GM19023 (cell line): ENCODE data around the gene KIF5C.
"Not testable (repeated sequence)": the region's sequence is repeated elsewhere in the genome, so short reads cannot be mapped to it uniquely, and the experiment has no call there.

Source experiments
- ATAC-seq: cut with Tn5 transposase; IDR thresholded peaks from one replicate; pipeline ENCODE4 v1.9.1; 2021; ENCODE audit warnings: mild to moderate bottlenecking, moderate library complexity; ENCODE audit not compliant: unreplicated experiment

The KIF5C gene

DNA sequence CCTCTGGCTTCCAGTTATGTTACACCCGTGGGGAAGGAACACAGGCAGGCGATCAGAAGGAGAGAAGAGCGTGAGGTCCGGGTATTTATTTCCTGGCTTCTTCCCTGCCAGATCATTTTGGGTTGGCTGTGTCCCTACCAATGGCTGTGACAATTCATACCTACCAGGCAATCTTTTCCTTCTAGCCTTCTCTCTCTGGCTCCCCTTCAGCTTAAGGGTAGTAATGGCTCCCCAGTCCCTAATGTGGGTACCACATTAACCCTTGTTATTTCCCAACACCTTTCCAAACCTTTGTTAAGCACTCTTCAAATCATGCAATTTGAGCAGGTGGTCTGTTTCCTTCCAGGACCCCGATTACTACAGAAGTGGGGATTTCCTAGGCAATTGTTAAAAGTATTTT lies 84.7 kb downstream of the KIF5C start:
- ATAC-seq: no peak

DNA sequence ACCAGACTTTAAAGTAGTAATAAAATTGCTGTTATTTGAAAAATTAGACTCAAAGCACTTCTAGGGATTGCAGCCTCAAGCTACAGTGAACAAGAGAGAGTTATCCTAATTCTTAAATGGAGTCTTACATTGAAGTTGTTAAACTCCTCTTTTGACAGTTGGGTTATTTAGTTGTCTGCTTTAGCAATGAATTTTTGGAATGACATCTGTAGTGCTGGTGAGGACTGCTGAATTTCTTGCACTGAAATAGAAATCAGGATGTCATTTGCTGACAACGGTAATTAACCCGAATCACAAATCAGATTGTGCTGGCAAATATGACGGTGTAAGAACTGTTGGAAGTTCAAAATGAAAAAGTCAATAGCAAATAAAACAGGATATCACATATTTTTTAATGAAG lies 85.5 kb downstream of the KIF5C start:
- ATAC-seq: no peak

DNA sequence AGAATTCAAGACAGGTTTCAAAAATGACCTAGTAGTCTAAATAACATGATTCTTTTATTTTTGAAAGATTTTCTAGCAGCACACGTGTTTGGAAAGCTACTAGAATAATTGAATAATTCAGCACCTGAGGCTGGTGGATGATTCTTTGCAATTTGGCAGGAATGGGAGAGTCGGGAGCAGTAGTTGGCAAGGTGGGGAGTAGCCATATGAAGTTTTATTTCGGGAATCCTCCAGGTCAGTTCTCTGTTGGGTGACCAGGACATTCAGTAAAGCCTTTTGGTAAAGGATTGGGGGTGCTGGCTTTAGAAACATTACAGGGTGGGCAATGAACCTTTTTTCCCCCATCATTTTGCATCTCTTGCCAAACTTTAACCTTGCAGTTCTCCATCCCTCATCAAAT lies 88.4 kb downstream of the KIF5C start:
- ATAC-seq: no peak

DNA sequence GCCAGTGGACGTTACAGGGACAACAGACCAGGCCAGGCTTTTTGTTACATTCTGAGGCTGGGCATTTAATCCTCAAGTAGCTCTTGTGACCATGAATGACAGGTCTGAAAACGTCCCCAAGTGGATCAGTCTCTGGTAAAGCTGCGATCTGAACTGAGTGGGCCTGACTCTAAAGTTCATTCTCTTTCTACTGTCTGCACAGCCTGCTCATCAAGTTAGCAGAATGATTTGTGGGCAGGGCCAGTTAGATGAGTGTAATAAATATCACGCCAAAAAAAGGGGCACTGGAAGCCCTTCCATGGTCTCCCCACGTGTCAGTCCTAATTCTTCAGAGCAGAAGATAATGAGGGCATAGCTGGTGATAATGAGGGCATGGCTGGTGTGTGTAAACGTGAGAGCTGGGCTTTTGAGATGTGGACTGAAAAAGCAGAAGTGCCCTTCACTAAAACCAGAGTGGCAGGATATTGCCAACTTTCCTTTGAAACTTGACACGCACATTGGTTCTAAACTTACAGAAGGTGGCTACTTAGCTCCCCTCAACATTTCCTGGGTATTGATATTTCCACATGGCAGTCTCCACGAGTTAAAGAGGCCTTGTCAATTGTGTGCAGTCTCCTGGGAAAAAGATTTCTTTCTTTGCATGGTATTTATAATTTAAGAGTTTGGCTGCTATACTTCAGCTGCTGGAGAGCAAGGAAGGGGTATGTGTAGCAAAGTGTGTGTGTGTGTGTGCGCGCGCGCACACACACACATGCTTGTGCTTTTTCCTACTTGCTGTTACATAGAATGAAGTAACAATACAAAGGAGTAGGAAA lies 90.8 kb downstream of the KIF5C start:
- no peak for ATAC-seq

DNA sequence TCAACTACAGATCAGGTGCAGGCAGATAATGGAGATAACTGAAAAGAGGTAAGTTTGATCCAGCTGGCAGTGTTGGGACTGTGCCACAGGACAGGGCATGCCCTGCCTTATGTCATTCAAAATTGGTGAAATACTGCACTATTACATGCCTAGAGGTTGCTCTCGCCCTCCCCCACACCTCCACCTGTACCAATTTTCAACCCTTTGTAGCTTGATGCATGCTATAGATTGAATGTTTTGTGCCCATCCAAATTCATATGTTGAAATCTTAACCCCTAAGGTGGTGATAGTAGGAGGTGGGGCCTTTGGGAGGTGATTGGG lies 91.4 kb downstream of the KIF5C start:
- no peak for ATAC-seq

DNA sequence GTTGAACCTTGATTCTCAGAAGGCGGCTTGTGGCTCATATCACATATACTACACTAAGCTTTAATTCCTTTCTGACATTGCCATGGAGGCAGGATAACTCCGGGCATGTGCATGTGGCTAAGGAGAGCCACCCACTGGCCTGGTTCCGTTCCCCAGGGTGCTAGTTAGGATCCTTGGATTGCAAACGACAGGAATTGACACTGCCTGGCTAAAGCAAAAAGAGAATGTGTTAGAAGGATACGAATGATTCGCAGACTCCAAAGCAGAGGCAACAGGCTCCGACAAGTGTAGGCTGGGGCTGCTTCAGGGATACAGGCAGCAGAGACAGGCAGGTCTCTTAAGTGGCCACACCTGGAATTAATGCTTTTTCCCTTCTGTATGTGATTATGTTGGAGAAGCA lies 92.0 kb downstream of the KIF5C start:
- no peak for ATAC-seq

DNA sequence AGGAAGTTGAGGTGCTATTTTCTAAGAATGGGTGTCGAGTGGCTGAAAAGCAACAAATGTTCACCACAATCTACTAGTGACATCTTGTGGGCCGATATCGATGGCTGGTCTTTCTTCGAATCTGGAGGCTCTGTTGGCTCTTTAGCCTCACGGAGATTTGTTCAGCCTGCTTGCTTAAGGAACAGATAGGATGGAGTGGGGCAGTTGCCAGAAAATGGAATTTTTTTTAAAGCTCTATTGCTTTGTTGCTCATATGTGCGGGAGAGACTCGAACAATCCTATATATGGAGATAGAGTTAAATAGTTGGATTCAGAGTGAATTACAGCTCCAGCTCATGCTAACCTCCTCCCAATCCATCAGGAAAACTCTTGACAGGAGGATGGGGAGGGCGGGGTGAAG lies 92.6 kb downstream of the KIF5C start:
- ATAC-seq: no peak

DNA sequence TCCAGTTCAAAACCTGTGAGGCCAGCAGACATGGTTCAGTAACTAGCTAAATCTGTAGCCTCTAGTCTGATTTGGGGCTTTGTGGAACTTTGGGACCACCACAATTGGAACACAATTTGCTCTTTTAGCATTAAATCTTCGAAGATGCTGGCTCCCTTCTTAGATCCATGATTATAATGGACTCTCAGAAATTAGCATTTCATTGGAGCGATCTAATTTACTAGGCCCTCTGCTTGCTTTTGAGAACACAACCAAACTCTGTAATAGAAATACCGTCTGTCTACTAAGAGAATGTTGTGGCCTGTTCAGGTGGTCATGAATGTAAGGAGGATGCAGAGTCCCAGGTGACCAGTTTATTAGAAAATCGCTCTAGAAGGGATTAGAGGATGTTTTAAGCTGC lies 93.3 kb downstream of the KIF5C start:
- ATAC-seq: no peak

DNA sequence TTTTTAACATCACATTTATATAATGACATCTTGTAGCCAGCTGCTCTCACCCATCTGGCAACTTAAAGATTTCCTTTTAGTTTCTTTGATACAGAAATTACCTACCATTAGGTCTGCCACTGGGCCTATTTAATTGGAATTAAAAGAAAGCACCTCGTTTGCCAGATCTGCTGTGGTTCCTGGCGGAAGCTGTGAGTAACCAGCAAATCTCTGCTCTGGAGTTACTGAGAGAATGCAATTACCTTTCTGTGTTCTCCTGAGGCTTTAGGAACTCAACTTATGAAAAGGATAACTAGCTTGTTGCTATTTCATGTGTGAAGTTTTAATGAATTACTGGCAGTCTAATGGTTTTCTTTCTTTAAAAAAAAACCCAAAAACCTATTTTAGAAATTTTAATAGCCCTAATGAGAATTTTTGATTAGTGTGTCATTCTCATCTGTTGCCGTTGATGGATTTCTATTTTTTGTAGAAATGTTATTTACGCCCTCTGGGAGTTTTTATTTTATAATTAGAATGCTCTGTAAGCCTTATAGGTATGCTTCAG lies 93.8 kb downstream of the KIF5C start:
- ATAC-seq: no peak

DNA sequence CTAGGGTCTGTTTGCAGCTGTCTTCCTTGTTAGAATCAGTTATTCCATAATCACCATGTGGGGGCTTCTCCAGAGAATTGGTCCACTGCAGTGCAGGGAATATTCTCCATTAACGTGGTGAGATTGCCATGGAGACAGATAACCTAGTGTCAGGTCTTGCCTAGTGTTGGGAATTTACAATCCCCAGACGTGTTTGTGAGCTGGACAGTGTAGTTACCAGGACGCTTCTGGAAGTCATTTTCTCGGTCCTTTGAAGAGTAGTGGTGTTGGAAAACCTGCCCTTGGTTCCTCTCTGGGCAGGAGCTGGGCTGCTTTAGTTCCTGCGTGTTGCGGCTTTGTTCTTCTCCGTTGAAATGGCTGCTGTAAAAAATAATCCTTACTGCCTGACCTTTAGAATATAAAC lies 94.6 kb downstream of the KIF5C start:
- no peak for ATAC-seq

DNA sequence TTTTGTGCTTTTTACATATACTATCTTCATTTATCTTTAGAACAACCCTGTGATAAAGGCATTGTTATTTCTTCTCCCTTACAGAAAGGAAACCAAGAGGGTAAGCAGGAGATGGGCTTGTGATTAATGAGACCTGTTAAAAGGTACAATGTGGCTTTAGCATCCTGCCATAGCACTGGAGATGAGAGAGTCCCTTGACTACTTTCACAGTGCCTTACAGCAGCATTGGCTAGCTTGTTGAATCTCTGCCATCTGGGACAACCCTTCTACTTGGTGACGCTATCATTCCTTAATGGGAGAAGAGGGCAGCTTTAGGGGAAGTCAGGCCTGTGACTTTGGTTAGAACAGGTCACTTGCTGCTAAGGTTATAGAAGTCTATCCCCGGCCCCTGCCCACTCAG lies 95.4 kb downstream of the KIF5C start:
- ATAC-seq: no peak

DNA sequence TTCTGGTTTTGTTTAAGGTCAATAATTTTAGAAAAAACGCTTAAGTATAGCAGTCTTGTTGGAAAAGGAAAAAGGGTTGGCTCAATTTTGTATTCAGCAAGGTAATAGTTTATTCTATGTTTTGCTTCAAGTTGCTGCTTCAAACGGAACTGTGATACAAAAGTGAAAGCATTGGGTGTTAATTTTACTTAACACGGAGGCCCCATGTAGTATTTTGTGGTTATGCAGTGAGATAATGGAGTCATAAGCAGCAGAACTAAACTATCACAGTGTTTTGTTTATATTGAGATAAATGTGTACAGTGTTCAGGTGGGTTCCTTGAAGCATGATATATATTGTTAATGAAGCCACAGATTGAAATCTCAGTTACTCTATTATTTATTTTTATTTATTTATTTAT lies 96.5 kb downstream of the KIF5C start:
- no peak for ATAC-seq

DNA sequence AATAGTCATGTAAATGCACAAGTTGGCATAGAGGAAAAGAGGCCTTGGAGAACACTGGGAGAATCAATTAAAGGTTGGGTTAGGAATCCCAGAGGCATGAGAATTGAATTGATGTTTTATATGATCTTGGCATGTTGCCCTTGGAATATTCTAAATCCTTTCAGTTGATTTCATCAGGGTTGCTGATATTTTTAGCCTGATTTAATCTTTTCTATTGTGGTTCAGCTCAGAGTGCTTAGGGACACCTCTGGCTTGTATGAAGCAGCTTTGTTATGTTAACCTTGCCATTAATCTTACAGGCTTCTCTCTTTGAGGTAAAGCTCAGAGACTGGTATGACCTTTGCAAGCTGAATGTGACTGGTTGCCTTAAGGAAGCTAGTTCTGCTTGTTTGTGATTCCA lies 99.1 kb downstream of the KIF5C start:
- ATAC-seq: no peak

DNA sequence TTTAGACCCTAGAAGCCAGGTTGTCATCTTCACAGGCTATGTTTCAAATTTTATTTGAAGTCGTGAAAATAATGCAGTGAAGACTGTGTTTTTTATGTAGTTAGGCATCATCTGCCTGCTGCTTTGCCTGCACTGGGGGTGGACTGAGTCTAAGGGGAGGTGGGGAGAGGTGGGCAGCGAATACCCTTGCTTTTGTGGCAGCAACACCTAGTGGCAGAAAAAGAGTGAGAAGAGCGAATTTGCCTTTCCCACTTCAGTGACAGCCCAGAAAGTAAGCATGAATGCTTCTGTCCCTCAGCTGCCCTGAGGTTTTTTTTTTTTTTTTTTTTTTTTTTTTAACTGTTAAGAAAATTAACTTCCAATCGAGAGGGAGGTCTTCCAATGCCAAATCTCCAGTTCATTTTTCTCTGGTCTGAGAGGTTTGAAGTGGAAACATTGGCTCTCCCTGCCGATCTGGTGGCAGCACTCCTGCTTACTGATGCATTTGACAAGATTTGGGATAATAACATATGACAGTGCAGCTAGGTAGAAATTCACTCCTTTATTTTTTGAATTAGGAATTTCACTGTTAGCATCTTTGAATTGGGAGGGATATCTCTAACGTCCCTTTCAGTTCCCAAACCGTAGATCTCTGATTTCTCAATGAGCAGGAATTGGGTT lies 103.1 kb downstream of the KIF5C start:
- ATAC-seq: no peak

DNA sequence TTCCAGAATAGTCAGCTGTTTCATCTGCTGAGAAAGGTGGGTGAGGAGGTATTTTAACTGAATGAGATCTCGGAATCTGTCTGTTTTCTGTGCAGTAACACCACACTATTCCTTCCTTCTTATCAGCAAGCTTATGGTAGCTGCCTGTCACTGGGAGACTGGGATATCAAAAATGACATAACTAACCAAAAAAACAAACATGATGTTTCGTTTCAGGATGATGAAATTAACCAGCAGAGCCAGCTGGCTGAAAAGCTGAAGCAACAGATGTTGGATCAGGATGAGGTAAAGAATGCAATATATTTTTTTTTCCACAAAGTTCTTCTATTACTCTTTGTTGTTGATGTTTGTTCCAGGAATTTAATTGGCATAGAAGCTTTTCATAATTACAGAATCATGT lies 103.7 kb downstream of the KIF5C start:
- ATAC-seq: no peak

DNA sequence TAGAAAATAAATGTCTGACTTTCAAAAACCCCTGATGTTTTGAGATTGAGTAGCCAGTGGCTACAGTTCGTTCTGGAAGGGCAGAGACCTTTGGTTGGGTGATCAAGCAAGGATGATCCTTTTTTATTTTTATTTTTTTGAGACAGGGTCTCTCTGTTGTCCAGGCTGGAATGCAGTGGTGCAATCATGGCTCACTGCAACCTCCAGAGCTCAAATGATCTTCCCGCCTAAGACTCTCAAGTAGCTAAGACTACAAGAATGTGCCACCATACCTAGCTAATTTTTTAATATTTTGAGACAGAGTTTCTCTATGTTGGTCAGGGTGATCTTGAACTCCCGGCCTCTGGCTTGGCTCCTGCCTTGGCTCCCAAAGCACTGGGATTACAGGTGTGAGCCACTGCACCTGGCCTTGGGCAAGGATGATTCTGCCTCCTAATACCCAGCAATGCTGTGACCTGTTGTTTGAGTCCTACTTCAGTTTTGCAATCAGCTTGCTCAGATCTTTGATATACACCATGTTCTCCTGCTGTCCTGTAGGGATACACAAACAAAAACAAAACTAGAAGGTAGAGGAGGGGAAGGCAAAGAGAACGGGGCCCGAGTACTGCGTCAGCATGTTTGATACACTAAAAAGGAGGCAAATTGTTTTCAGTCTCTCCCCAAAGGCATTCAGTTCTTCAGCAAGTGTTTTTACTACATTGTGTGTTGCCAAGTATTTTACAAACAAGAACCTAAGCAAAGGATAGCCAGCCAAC lies 104.3 kb downstream of the KIF5C start:
- no peak for ATAC-seq

DNA sequence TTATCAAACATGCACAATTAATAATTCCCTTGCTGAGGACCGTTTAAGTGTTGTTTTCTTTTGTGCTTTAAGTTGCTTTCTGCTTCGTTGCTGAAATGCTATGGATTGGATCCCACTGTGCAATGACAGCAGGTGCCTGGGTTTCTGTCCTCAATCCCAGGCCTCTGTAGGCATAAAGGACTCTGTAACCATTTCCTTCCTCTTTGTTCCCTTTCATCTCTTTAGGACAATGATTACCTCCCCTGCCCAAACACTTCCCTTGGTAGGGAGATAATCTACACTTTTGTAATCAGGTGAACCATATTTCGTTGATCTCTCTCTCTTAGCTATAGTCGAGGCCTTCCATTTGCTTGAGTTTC lies 104.9 kb downstream of the KIF5C start:
- no peak for ATAC-seq

DNA sequence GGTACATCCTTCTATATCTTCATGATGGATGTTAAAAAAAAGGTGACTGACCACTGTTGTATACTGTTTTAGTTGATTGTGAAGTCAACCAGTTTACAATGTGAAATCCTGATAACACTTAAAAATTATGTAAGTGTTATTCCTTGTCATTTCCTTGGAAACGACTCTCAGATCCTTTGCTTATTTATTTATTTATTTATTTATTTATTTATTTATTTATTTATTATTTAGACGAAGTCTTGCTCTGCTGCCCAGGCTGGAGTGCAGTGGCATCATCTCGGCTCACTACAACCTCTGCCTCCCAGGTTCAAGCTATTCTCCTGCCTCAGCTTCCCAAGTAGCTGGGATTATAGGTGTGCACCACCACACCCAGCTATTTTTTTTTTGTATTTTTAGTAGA lies 105.5 kb downstream of the KIF5C start:
- not testable (repeated sequence) for ATAC-seq

DNA sequence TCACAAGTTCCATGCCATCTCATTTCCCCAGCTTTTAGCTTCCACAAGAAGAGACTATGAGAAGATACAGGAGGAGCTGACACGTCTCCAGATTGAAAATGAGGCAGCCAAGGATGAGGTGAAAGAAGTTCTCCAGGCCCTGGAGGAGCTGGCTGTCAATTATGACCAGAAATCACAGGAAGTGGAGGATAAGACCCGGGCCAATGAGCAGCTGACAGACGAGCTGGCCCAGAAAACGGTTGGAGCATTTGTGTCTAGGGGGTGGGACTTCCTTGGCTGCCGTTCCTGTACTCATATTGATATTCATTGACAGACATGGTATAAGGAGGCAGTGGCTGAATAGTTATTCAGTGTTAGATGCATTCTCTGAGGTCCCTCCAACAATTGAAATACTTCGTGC lies 106.3 kb downstream of the KIF5C start:
- ATAC-seq: no peak

DNA sequence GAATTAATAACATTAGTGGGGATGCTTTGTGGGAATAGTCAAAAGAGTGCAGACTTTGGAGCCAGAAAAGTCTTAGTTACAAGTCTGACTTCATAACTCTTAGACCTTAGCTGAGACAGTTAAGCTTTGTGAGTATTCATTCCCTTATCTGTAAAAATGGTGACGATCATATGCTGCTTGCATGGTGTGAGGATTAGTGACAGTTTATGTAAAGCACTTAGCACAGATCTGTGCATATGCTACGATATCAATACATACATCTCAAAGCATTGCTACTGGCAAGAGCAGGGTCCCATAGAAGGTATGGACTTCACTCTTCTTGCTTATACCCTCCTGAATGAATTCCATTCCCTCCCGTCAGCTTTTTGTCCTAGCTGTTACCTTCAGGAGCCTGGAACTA lies 106.8 kb downstream of the KIF5C start:
- no peak for ATAC-seq

DNA sequence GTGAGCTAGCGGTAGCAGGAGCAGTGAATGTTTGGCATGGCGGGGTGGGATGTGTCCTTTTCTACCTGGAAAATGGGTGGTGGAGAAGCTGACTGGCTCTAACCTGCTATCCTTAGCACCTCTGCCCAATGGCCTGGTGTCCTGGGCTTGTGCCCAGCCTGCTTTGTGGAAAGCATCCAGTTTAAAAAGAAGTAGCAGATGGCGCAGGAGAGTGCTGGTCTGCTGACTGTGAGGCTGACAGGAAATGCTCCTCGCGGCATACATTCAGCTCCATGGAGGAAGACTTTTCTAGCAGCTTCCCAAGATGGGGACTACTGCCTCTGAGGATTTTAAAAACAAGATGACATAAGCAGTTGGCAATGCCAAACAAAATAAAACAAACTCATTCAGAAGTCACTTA lies 107.3 kb downstream of the KIF5C start:
- ATAC-seq: no peak

DNA sequence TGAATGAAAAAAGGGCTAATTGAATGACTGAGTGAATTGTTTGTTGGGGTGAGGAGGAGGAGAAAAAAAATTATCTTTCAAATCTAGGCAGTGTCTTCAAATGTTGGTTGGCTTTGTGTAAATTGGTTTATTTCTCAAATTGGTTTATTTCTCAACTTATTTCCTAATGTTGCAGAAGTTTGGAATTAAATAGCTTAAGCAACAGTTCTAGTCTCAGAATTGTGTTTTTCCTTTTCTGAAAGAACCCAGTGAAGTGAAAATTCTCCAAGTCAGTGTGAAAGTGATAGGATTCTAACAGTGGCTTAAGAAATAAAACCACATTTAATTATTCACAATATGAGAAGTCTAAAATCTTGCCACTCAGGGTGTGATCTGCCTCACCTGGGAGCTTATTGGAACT lies 108.9 kb downstream of the KIF5C start:
- ATAC-seq: no peak
